Neuron (in vitro differentiated cells): ENCODE results near the gene SEPTIN8.

Experiments
- H2AFZ ChIP-seq: one replicate; pipeline ENCODE4 v1.6.1; 2013; ENCODE audit warnings: low read depth, mild to moderate bottlenecking, inconsistent platforms, low read length, moderate library complexity
- H3K27me3 ChIP-seq: one replicate; pipeline ENCODE4 v1.6.1; 2013; ENCODE audit warnings: low read length; ENCODE audit not compliant: insufficient read depth
- H3K36me3 ChIP-seq: one replicate; pipeline ENCODE4 v1.6.1; 2013; ENCODE audit warnings: low read length; ENCODE audit not compliant: insufficient read depth
- H3K4me1 ChIP-seq: one replicate; pipeline ENCODE4 v1.6.1; 2013; ENCODE audit warnings: low read length; ENCODE audit not compliant: insufficient read depth
- H3K4me3 ChIP-seq: 2 replicates; pipeline ENCODE4 v1.5.1; 2013; ENCODE audit warnings: mild to moderate bottlenecking, low read length, moderate library complexity
- H3K9me3 ChIP-seq: one replicate; pipeline ENCODE4 v1.6.1; 2013; ENCODE audit warnings: low read length

Gene SEPTIN8

GRCh38 chr5:132773601-132774355, 3.3 kb downstream of the SEPTIN8 start:
- Histone ChIP-seq H3K4me3 (no peak overlapping the region), H3K36me3 (no peaks in the 10 kb centered on the region), H3K4me1 (peaks cover 14% of the 10 kb centered on the region), H3K9me3 (no peaks in the 10 kb centered on the region), H2AFZ (no peak overlapping the region), H3K27me3 (peaks cover under 1% of the 10 kb centered on the region)

DNA sequence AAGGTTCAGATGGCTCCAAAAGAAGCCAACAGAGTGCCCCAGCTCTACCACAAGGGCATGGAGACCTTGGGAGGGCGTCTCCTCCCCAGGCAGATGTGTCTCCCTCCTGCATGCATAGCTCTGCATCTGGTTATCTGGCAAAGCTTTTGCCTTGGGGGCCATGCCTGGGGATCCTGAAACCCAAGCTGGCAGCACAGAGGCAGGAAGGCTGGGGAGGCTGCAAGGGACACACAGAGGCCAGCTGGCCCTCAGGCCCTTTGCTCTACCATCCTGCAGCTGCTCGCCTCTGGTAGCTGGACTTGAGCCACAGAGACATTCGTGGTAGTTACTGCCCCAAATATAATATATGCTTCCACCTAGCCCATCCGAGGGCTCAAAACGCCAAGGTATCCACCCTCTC, 3.9 kb downstream of the SEPTIN8 start:
- Histone ChIP-seq H3K4me1 (peaks cover 14% of the 10 kb centered on the region), H3K27me3 (no peaks in the 10 kb centered on the region), H3K36me3 (no peaks in the 10 kb centered on the region), H3K4me3 (no peak overlapping the region), H3K9me3 (no peaks in the 10 kb centered on the region), H2AFZ (no peak overlapping the region)

- Histone ChIP-seq H3K36me3 (no peaks in the 10 kb centered on the region), H3K27me3 (no peaks in the 10 kb centered on the region), H3K4me1 (peaks cover 14% of the 10 kb centered on the region)
Observed at GRCh38 chr5:132772291-132773070, 4.6 kb downstream of the SEPTIN8 start.

DNA sequence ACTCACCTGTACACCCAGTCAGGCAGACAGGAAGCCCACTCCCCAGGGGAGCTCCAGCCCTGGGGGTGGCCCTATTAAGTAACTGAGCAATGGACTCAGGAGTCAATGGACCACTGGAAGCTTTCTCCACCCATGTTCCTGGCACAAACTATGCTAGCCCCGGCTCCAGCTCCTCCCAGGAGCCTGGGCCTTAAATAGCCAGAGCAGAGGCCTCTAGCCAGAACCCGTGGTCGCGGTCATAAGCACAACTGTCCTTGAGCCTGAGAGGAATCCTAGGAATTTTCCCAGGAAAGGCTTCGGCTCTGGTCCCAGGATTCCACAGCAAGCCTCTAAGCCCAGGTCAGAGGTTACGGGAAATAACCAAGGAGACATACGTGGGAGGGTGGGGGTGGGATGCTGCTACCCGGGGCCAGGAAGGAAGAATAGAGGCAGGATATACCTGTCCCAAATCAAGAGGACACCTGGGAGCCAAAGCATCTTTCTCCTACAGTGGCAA, 5.5 kb downstream of the SEPTIN8 start:
- Histone ChIP-seq H3K27me3 (no peaks in the 10 kb centered on the region), H2AFZ (no peak overlapping the region), H3K36me3 (no peaks in the 10 kb centered on the region), H3K9me3 (no peaks in the 10 kb centered on the region), H3K4me1 (peaks cover 14% of the 10 kb centered on the region), H3K4me3 (no peak overlapping the region)

More at GRCh38 chr5:132772291-132773070, 4.6 kb downstream of the SEPTIN8 start:
- H2AFZ ChIP-seq, result no peak overlapping the region
- H3K9me3 ChIP-seq, result no peaks in the 10 kb centered on the region
- H3K4me3 ChIP-seq, result no peak overlapping the region

- peaks cover 9% of the 10 kb centered on the region for H3K4me1 ChIP-seq
Observed at GRCh38 chr5:132770476-132771159, 6.4 kb downstream of the SEPTIN8 start.

DNA sequence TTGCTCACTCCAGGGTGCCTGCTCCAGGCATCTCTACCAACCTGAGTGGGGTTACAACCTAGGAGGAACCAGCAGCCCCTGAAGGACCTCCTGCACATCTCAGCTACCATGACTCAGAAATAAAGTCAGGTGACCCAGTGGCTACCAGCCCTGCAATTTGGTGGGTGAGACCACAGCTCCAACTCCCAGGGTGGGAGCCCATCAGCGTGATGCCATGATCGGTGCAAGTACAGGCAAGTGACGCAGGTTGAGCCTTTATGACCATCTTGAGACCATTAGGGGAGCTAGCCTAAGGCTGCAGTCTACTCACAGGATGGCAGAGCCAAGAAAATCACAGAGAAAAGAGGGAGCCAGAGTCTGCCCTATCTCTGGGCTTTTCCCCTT, 8.6 kb downstream of the SEPTIN8 start:
- H3K27me3 ChIP-seq, result no peaks in the 10 kb centered on the region
- no peak overlapping the region for H3K4me3 ChIP-seq
- H3K4me1 ChIP-seq, result no peaks in the 10 kb centered on the region
- no peak overlapping the region for H2AFZ ChIP-seq
- no peaks in the 10 kb centered on the region for H3K9me3 ChIP-seq
- peaks cover 16% of the 10 kb centered on the region for H3K36me3 ChIP-seq

More at GRCh38 chr5:132770476-132771159, 6.4 kb downstream of the SEPTIN8 start:
- no peak overlapping the region for H3K4me3 ChIP-seq
- H3K9me3 ChIP-seq, result no peaks in the 10 kb centered on the region
- no peaks in the 10 kb centered on the region for H3K27me3 ChIP-seq
- H3K36me3 ChIP-seq, result no peaks in the 10 kb centered on the region
- no peak overlapping the region for H2AFZ ChIP-seq

DNA sequence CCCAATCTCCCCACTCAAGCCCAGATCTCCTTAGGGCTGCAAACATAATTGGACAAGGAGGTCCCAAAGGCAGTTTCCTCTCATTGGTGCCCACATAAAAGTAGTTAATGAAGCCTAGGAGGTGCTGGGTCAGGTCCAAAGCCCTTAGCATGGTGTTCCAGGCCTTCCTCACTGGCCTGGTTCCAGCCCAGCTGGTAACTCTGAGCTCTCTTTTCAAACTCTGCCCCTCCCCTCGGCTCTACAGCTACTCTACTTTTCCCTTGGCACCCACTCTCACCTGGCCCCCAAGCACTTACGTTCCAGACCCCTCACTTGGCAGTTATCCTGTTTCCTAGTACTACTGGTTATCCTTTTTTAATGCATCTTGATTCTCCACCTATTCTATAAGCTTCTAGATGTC, 9.9 kb downstream of the SEPTIN8 start:
- no peak overlapping the region for H3K4me3 ChIP-seq
- no peak overlapping the region for H2AFZ ChIP-seq
- H3K27me3 ChIP-seq, result no peaks in the 10 kb centered on the region
- H3K36me3 ChIP-seq, result peaks cover 29% of the 10 kb centered on the region
- no peaks in the 10 kb centered on the region for H3K4me1 ChIP-seq
- no peaks in the 10 kb centered on the region for H3K9me3 ChIP-seq

DNA sequence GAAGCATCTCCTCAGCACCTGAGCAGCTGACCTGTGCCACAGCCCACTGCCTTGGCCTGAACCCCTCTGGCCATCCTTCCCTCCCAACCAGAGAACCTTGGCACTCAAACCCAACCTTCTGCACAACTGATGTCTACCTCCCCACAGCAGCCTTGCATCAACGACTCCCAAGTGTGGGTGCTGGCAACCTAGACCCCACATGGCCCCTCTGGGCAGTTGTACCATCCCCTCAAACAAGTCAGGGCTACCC, 10.3 kb downstream of the SEPTIN8 start:
- peaks cover 33% of the 10 kb centered on the region for H3K36me3 ChIP-seq

GRCh38 chr5:132766020-132766805, 10.8 kb downstream of the SEPTIN8 start:
- Histone ChIP-seq H3K4me3 (no peak overlapping the region), H2AFZ (no peak overlapping the region), H3K9me3 (no peaks in the 10 kb centered on the region), H3K27me3 (no peaks in the 10 kb centered on the region), H3K4me1 (no peaks in the 10 kb centered on the region), H3K36me3 (peaks cover 38% of the 10 kb centered on the region)

More for the DNA sequence above, 10.3 kb downstream of the SEPTIN8 start:
- Histone ChIP-seq H3K9me3 (no peaks in the 10 kb centered on the region), H3K27me3 (no peaks in the 10 kb centered on the region), H3K4me1 (no peaks in the 10 kb centered on the region), H3K4me3 (no peak overlapping the region), H2AFZ (no peak overlapping the region)

DNA sequence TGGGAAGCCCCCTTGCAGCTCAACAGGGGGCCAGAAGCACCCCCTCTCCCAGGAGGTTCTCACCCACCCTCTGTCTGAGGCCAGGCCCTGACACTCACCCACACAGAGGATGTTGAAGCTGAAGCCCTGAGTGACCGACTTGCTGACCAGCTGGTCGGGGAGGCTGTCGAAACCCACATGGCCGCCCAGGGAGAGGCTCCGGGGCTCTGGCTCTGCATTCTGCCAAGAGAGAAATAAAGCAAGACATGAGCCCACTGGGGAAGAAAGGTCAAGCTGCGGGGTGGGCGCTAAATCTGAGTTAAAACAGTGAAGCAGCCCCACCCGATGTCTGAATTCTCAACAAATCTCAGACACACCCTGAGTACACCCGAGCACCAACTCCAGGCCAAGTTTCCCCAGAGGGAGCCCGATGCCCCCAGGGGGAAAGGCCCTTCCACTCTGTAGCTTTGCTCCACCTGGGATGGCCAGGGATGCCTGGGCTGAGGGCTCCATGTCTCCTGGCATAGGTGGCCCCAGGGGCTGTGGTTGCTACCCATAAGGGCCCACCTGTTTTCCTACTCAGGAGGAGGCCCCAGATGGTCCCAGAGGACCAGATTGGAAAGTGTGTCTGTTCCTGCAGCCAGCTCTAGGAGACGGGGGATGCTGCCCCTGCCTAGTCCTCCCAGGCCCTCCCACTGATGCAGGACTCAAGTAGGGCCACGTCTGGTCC, 11.6 kb downstream of the SEPTIN8 start:
- peaks cover 46% of the 10 kb centered on the region for H3K36me3 ChIP-seq
- H2AFZ ChIP-seq, result no peak overlapping the region
- H3K4me1 ChIP-seq, result no peaks in the 10 kb centered on the region
- no peaks in the 10 kb centered on the region for H3K27me3 ChIP-seq
- H3K4me3 ChIP-seq, result no peak overlapping the region
- no peaks in the 10 kb centered on the region for H3K9me3 ChIP-seq

DNA sequence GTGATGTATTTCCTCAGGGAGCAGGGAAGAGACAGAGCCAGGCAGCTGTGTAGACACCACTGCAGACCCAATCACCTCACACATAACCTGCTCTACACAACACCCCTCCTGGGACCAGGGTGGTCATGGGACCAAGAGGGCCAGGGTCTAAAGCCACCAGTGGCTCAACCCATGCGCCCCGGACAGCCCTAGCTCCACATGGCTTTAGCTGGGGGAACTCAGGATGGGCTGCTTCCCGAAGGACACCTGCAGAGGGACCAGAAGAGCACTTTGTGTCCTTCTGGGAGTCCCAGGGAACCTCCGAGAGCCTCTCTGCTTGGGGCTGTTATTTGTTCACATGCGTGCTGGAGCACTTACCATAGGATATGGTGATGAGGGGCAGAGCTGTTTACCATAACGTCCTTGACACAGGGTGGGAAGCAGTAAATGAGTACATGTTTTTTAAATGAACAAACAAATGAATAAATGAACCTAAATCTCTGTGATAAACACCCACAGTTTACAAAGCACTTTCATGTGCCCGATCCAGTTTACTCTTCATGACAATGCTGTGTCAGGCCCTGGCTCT, 12.3 kb downstream of the SEPTIN8 start:
- no peaks in the 10 kb centered on the region for H3K27me3 ChIP-seq
- no peak overlapping the region for H3K4me3 ChIP-seq
- no peak overlapping the region for H2AFZ ChIP-seq
- no peaks in the 10 kb centered on the region for H3K4me1 ChIP-seq
- H3K36me3 ChIP-seq, result peaks cover 52% of the 10 kb centered on the region
- no peaks in the 10 kb centered on the region for H3K9me3 ChIP-seq

DNA sequence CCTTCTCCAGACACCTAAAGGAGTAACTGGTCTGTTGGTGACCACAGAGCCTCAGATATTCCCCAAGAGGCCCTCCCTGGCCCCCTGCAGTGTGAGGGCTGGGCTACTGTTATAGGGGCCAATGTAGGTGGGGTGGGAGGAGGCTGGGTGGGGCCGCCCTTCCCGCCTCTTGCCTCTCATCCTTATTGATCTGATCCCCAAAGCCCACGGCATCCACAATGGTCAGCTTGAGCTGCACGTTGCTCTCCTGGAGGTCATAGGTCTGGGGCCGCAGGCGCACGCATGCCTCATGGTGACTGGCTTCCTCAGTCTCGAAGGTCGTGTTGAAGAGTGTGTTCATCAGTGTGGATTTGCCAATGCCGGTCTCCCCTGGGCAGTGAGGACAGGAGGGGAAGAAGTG, 13.0 kb downstream of the SEPTIN8 start:
- H3K27me3 ChIP-seq, result no peaks in the 10 kb centered on the region
- H2AFZ ChIP-seq, result no peak overlapping the region
- H3K36me3 ChIP-seq, result peaks cover 55% of the 10 kb centered on the region
- no peaks in the 10 kb centered on the region for H3K4me1 ChIP-seq
- no peaks in the 10 kb centered on the region for H3K9me3 ChIP-seq
- no peak overlapping the region for H3K4me3 ChIP-seq
